HL-60 (cell line): ENCODE results near the gene FAM81B.

Experiments used
- CTCF ChIP-seq: IDR thresholded peaks from one replicate; pipeline ENCODE4 v1.5.1; 2011; ENCODE audit warnings: low read length, control low read depth, inconsistent platforms; ENCODE audit not compliant: insufficient read depth
- POLR2AphosphoS5 ChIP-seq: IDR thresholded peaks from 2 replicates; pipeline ENCODE4 v1.6.1; 2012; ENCODE audit warnings: low read depth

GRCh38 chr5:95406426-95407090 is 15.4 kb downstream of the FAM81B start:
- TF ChIP-seq CTCF = no peak
- no peak for TF ChIP-seq POLR2AphosphoS5
